ENCODE data around the gene FGF3. TPM values are rescaled to one million over a fixed set of nuclear protein-coding genes. Genes with fewer than 3 reads are reported as not detected.

Gene FGF3
- total RNA-seq = 0.19 TPM
- 0.09 TPM for polyA plus RNA-seq
- long read RNA-seq, donor 1 = 0 reads
- long read RNA-seq, donor 2 = 0 reads
- long read RNA-seq, donor 3 = 0 reads
- long read RNA-seq, donor 4 = 0 reads
- long read RNA-seq, donor 5 = 0 reads
- long read RNA-seq, donor 6 = 0 reads
- long read RNA-seq, donor 7 = 0 reads
- long read RNA-seq, donor 8 = 0 reads
- long read RNA-seq, donor 9 = 0 reads
- long read RNA-seq, donor 10 = 0 reads

DNA sequence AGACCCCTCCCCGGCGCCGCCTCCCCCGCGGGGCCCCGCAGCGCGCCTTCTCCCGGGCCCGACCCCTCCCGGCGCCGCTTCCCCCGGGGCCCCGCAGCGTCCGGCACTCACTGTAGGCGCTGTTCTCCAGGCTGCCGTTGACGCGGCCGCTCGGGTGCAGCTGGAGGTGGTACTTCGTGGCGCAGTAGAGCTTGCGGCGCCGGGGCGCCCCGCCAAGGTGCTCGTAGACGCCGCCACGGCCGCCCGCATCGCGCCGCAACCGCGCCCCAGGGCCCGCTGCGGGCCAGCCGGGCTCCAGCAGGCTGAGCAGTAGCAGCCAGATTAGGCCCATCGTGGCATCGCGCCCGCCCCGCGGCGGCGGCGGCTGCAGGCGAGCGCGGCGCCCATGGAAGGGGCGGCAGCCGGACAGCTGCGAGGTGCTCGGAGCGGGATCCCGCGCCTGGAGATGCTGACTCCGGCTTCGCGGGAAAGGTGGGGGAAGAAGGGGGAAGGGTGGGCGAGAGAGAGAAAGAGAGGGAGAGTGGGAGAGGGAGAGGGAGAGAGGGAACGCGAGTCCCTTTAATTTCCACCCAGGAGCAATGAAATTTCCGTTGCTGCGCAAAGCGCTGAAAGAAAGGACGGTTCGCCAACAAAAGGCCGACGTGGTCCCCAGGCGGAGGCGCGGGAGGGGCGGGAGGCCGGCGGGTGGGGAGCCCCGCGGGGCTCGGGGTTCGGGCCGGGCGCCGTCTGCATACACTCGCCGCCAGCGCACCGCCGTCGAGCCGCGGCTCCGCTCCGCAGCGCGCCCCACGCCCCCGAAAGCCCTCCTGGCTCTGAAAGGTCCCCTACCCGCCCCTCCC, at the start of gene FGF3:
Gene FGF3, minus strand, starts transcription at position 814 of the 839 bp plus-strand sequence. Its CDS starts 483 bp downstream, at position 331.
- Histone ChIP-seq H3K27me3 (ENCODE audit: control insufficient read depth in 2 of 2, insufficient read depth in 1 of 2, low read length in 1 of 2) (peaks cover 63 to 88% of the 10 kb centered on the region in 2 donors), H3K4me1 (ENCODE audit: control insufficient read depth in 2 of 2, insufficient read depth in 2 of 2, low read length in 2 of 2) (no peaks in the 10 kb centered on the region), H3K36me3 (ENCODE audit: control insufficient read depth in 2 of 2, insufficient read depth in 2 of 2, low read length in 1 of 2) (no peaks in the 10 kb centered on the region), H3K27ac (ENCODE audit: low read depth in 1 of 2, low read length in 1 of 2) (no peak within 1 kb of the TSS), H3K9me3 (ENCODE audit: control insufficient read depth in 2 of 2, insufficient read depth in 1 of 2, low read length in 1 of 2) (no peaks in the 10 kb centered on the region), H3K4me3 (ENCODE audit: low read length in 2 of 2) (no peak within 1 kb of the TSS)
- WGBS = 6% methylated on average over 105 of the region's 105 CpGs
- DNase-seq (ENCODE audit: low read depth in 6 of 9, low spot score in 9 of 9) = no peak

DNA sequence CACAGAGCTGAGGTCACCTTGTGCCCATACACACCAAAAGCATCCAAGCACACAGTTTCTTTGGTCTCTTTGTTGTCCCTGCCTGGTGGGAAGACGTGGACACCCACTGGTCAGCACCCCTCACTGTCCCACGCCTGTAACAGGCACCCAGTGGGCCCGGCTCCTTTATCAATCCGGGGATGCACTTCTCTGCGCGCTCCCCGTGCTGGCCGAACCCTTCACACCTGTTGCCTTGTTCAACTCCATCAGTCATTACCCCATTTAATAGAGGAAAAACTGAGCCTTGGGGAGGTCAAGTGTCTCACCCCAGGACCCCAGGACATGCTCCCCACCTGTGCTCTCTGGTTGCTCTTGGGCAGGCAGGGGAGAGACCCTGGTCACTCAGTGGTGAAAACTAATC, 49.7 kb upstream of the FGF3 start:
- Histone ChIP-seq H3K4me1 (ENCODE audit: control insufficient read depth in 2 of 2, insufficient read depth in 2 of 2, low read length in 2 of 2) (peaks cover 0 to 7% of the 10 kb centered on the region in 2 donors), H3K27ac (ENCODE audit: low read depth in 1 of 2, low read length in 1 of 2) (no peak overlapping the region), H3K4me3 (ENCODE audit: low read length in 2 of 2) (no peak overlapping the region), H3K36me3 (ENCODE audit: control insufficient read depth in 2 of 2, insufficient read depth in 2 of 2, low read length in 1 of 2) (no peaks in the 10 kb centered on the region), H3K27me3 (ENCODE audit: control insufficient read depth in 2 of 2, insufficient read depth in 1 of 2, low read length in 1 of 2) (peaks cover 7 to 31% of the 10 kb centered on the region in 2 donors), H3K9me3 (ENCODE audit: control insufficient read depth in 2 of 2, insufficient read depth in 1 of 2, low read length in 1 of 2) (no peaks in the 10 kb centered on the region)
- WGBS = 90% methylated on average over 8 of the region's 8 CpGs
- no peak for DNase-seq (ENCODE audit: low read depth in 6 of 9, low spot score in 9 of 9)

DNA sequence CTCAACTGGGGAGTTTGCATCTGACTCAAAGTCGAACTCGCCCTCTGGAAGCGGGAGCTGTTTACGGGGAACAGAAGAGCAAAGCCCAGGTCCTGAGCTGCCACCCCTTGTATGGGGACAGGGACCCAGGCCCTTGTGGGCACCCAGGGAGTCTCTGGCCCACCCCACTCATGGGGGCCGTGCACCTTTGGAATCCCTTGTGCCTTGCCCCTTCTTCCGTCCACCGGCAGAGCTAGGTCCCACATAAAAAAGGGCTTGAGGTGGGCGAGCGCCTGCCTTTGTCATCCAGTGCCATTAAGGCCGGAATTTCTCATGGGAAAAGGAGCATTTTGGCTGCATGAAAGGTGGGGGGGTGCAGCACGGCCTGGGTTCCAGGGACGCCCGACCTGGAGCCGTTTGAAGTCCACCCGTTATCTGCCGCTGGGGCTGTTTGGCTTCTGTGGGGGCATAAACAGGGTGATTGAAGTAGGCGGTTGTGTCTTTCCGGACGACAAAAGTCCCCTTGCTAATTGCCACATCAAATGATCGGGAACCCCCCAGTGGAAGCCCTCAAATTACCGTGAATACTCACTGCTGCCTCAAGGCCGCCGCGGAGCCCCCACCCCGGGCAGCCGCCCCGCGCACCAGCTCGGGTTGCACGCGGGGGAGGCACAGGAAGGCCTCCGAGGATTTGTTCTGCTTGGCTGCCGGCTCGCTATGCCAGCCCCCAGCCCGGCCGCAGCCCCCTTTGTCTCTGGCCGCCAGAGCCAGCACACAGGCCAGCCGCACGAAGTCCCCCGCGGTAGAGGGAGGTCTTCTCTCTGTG, 49.0 kb upstream of the FGF3 start:
- DNase-seq (ENCODE audit: low read depth in 6 of 9, low spot score in 9 of 9) = no peak
- peaks cover 7 to 33% of the 10 kb centered on the region in 2 donors for H3K27me3 ChIP-seq (ENCODE audit: control insufficient read depth in 2 of 2, insufficient read depth in 1 of 2, low read length in 1 of 2)
- 31% methylated on average over 41 of the region's 41 CpGs for WGBS
- peaks cover 0 to 3% of the 10 kb centered on the region in 2 donors for H3K4me1 ChIP-seq (ENCODE audit: control insufficient read depth in 2 of 2, insufficient read depth in 2 of 2, low read length in 2 of 2)
- no peaks in the 10 kb centered on the region for H3K36me3 ChIP-seq (ENCODE audit: control insufficient read depth in 2 of 2, insufficient read depth in 2 of 2, low read length in 1 of 2)
- H3K4me3 ChIP-seq (ENCODE audit: low read length in 2 of 2) = no peak overlapping the region
- H3K9me3 ChIP-seq (ENCODE audit: control insufficient read depth in 2 of 2, insufficient read depth in 1 of 2, low read length in 1 of 2) = no peaks in the 10 kb centered on the region
- H3K27ac ChIP-seq (ENCODE audit: low read depth in 1 of 2, low read length in 1 of 2) = no peak overlapping the region

DNA sequence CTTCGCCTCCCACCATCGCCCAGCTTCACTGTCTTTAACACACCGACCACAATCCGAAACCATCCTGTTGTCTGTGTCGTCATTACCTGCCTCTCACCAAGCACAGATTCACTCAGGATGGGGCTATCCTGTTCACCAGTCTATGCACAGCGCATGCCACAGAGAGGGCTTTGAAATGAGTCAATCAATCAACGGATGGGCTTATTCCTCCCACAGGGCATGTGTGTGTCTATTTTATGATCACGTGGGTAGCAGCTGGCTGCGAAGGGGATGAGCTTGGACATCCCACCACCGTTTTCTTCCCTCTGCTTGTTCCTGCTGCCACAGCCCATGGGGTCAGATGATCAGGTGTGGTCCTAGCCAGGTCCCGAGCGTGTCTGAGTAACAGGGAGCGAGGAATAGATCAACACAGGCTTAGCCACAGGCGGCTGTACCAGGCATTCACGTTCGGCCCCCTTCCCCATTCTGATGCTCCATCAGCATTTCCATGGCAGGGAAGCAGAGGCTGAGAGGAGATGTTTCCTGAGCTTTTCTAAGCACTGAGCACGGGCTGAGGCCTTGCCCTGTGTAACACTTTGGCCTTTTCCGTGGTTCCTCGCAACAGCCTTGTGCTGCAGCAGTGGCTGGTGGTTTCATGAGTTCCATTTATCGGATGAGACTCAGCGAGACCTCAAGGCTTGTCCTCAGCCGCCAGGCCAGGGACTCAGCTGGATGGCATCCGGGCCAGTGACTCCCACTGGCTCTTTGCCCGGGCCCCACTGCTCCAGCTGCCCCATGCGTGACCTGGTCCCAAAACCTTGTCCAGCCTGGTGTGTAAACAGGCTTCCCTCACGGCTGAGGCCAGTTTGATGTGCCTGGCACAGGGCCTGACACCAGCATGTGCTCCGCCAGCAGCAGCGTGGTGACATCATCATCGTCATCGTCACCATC, 48.1 kb upstream of the FGF3 start:
- H3K27me3 ChIP-seq (ENCODE audit: control insufficient read depth in 2 of 2, insufficient read depth in 1 of 2, low read length in 1 of 2) = peaks cover 7 to 39% of the 10 kb centered on the region in 2 donors

DNA sequence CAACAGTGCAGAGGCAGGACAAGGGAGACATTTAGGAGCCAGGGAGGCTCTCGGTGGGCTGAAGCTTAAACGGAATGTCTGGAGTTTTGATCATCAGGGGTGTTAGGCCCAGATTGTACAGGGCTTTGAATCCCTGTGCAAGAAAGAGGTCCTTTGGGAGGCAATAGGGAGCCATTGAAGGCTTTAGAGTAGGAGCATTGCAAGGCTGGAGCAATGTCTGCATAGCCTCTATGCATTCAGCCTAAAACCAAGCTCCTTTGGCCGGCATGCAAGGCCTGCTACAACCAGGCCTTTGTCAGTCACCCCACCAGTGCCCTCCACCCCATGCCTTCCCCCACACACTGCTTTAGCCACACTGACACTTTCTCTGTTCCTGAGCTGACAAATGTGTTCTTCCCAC, 47.4 kb upstream of the FGF3 start:
- WGBS = 94% methylated on average over 3 of the region's 3 CpGs
- Histone ChIP-seq H3K4me1 (ENCODE audit: control insufficient read depth in 2 of 2, insufficient read depth in 2 of 2, low read length in 2 of 2) (no peaks in the 10 kb centered on the region), H3K9me3 (ENCODE audit: control insufficient read depth in 2 of 2, insufficient read depth in 1 of 2, low read length in 1 of 2) (peaks cover 0 to 4% of the 10 kb centered on the region in 2 donors), H3K36me3 (ENCODE audit: control insufficient read depth in 2 of 2, insufficient read depth in 2 of 2, low read length in 1 of 2) (no peaks in the 10 kb centered on the region), H3K4me3 (ENCODE audit: low read length in 2 of 2) (no peak overlapping the region), H3K27ac (ENCODE audit: low read depth in 1 of 2, low read length in 1 of 2) (no peak overlapping the region), H3K27me3 (ENCODE audit: control insufficient read depth in 2 of 2, insufficient read depth in 1 of 2, low read length in 1 of 2) (peaks cover 7 to 45% of the 10 kb centered on the region in 2 donors)
- DNase-seq (ENCODE audit: low read depth in 6 of 9, low spot score in 9 of 9) = no peak

More for the DNA sequence above, 48.1 kb upstream of the FGF3 start:
- no peaks in the 10 kb centered on the region for H3K4me1 ChIP-seq (ENCODE audit: control insufficient read depth in 2 of 2, insufficient read depth in 2 of 2, low read length in 2 of 2)
- no peaks in the 10 kb centered on the region for H3K36me3 ChIP-seq (ENCODE audit: control insufficient read depth in 2 of 2, insufficient read depth in 2 of 2, low read length in 1 of 2)
- no peak overlapping the region for H3K4me3 ChIP-seq (ENCODE audit: low read length in 2 of 2)
- peaks cover 0 to 2% of the 10 kb centered on the region in 2 donors for H3K9me3 ChIP-seq (ENCODE audit: control insufficient read depth in 2 of 2, insufficient read depth in 1 of 2, low read length in 1 of 2)
- WGBS = 85% methylated on average over 30 of the region's 30 CpGs
- DNase-seq (ENCODE audit: low read depth in 6 of 9, low spot score in 9 of 9) = no peak
- H3K27ac ChIP-seq (ENCODE audit: low read depth in 1 of 2, low read length in 1 of 2) = no peak overlapping the region

DNA sequence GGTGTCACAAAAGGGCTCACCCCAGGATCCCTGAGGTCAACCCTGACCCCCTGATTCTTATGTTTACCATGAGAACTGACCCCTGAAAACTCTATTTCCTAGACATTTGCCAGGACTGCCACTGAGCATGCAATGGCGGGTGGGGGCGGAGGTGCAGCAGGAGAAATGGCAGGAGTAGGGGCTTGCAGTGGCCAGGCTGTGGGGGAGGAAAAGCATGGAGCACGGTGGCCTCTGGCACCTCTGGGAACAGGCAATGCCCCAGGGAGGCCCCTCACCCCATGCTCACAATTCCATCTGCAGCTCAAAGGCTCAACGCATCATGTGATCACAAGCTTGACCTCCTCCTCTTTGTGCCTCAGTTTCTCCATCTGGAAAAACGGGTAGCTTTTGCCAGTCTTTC, 46.5 kb upstream of the FGF3 start:
- Histone ChIP-seq H3K4me1 (ENCODE audit: control insufficient read depth in 2 of 2, insufficient read depth in 2 of 2, low read length in 2 of 2) (no peaks in the 10 kb centered on the region), H3K36me3 (ENCODE audit: control insufficient read depth in 2 of 2, insufficient read depth in 2 of 2, low read length in 1 of 2) (no peaks in the 10 kb centered on the region), H3K27ac (ENCODE audit: low read depth in 1 of 2, low read length in 1 of 2) (no peak overlapping the region), H3K4me3 (ENCODE audit: low read length in 2 of 2) (no peak overlapping the region), H3K9me3 (ENCODE audit: control insufficient read depth in 2 of 2, insufficient read depth in 1 of 2, low read length in 1 of 2) (peaks cover 0 to 4% of the 10 kb centered on the region in 2 donors), H3K27me3 (ENCODE audit: control insufficient read depth in 2 of 2, insufficient read depth in 1 of 2, low read length in 1 of 2) (peaks cover 7 to 48% of the 10 kb centered on the region in 2 donors)
- no peak for DNase-seq (ENCODE audit: low read depth in 6 of 9, low spot score in 9 of 9)
- WGBS = 79% methylated on average over 5 of the region's 5 CpGs

DNA sequence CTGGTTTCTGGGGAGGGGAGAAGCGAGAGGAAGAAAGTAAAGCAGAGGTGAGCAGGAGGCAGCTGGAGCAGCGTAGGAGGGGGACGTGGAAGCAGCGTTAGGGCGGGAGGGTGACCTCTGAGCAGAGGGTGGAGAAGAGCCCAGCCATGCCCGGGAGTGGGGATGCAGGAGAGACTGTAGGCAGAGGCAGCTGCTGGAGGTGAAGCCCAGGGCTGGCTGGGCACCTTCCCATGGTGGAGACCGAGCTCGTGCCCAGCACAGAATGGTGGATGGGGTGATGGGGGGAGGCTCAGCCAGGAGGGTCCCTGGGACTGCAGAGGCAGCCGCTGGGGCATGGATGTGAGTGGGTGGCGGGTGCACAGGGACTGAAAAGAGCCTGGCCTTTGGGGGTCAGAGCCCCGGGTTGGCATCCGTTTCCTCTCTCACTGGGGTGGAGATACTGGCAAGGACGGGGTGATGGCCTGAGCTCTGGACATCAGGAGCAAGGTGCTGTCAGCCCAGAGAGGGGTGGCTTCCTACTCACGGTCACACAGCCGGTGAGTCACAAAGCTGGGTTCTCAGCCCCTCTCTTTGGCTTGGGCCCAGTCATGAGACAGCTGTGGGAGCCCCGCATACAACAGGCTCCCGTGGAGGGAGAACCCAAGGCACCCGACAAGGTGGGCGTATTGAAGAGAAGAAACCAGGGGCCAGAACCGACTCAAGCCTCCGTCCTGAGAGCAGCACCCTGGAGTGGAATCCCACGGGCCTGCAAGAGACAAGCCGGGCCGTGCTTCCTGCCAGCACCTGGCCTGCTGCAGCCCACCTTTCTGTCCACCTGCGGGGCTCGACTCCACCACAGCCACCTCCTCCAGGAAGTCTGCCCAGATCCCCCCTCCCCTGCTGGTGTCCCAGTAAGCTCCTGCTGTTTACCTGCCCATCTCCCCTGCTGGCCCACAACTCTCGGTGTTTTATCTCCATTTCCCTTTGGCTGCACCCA, 45.8 kb upstream of the FGF3 start:
- H3K36me3 ChIP-seq (ENCODE audit: control insufficient read depth in 2 of 2, insufficient read depth in 2 of 2, low read length in 1 of 2) = no peaks in the 10 kb centered on the region
- no peak overlapping the region for H3K27ac ChIP-seq (ENCODE audit: low read depth in 1 of 2, low read length in 1 of 2)
- peaks cover 0 to 4% of the 10 kb centered on the region in 2 donors for H3K9me3 ChIP-seq (ENCODE audit: control insufficient read depth in 2 of 2, insufficient read depth in 1 of 2, low read length in 1 of 2)
- no peak overlapping the region for H3K4me3 ChIP-seq (ENCODE audit: low read length in 2 of 2)
- H3K27me3 ChIP-seq (ENCODE audit: control insufficient read depth in 2 of 2, insufficient read depth in 1 of 2, low read length in 1 of 2) = peaks cover 7 to 48% of the 10 kb centered on the region in 2 donors
- no peaks in the 10 kb centered on the region for H3K4me1 ChIP-seq (ENCODE audit: control insufficient read depth in 2 of 2, insufficient read depth in 2 of 2, low read length in 2 of 2)
- no peak for DNase-seq (ENCODE audit: low read depth in 6 of 9, low spot score in 9 of 9)
- WGBS = 84% methylated on average over 27 of the region's 27 CpGs
